Measurements from ENCODE around the gene SH3TC2. TPM values are rescaled to one million over a fixed set of nuclear protein-coding genes. Genes with fewer than 3 reads are reported as not detected.
"Not testable (repeated sequence)": the region's sequence is repeated elsewhere in the genome, so short reads cannot be mapped to it uniquely, and the experiment has no call there.

SH3TC2 gene
- total RNA-seq, 1 donor from 2014 or later: 0.69 TPM

DNA sequence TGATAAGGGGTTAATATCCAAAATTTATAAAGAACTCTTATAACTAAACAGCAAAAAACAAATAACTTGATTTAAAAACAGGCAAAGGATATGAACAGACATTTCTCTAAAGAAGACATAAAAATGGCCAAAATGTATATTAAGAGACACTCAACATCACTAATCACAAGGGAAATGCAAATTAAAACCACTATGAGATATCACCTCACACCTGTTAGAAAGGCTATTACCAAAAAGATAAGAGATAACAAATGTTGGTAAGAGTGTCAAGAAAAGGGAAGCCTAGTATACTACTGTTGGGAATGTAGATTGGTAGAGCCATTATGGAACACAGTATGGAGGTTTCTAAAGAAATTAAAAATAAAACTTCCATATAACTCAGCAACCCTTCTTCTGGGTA, 19.4 kb upstream of the SH3TC2 start:
- Histone ChIP-seq H4K20me1 (ENCODE audit: low read depth) (no peaks in the 10 kb centered on the region), H3K27ac (no peak overlapping the region), H3F3A (ENCODE audit: low read depth) (no peaks in the 10 kb centered on the region), H3K9ac (no peak overlapping the region), H3K4me2 (no peak overlapping the region), H3K79me2 (ENCODE audit: low read depth) (no peaks in the 10 kb centered on the region), H3K36me3 (no peaks in the 10 kb centered on the region), H3K4me1 (no peaks in the 10 kb centered on the region), H3K27me3 (no peaks in the 10 kb centered on the region), H3K4me3 (no peak overlapping the region), H3K9me3 (ENCODE audit: low read depth) (no peaks in the 10 kb centered on the region), H2AFZ (replicated peaks) (no peak overlapping the region)
- no peak for DNase-seq (ENCODE audit: low spot score)
- Mint-ChIP-seq H3K27me3 (ENCODE audit: insufficient read depth, low read depth) (peaks cover 2% of the 10 kb centered on the region), H3K9me3 (no peaks in the 10 kb centered on the region), H3K27ac (no peak overlapping the region), H3K4me3 (no peak overlapping the region), H3K4me1 (no peaks in the 10 kb centered on the region), H3K36me3 (no peaks in the 10 kb centered on the region)
- TF ChIP-seq, protein P1, sequence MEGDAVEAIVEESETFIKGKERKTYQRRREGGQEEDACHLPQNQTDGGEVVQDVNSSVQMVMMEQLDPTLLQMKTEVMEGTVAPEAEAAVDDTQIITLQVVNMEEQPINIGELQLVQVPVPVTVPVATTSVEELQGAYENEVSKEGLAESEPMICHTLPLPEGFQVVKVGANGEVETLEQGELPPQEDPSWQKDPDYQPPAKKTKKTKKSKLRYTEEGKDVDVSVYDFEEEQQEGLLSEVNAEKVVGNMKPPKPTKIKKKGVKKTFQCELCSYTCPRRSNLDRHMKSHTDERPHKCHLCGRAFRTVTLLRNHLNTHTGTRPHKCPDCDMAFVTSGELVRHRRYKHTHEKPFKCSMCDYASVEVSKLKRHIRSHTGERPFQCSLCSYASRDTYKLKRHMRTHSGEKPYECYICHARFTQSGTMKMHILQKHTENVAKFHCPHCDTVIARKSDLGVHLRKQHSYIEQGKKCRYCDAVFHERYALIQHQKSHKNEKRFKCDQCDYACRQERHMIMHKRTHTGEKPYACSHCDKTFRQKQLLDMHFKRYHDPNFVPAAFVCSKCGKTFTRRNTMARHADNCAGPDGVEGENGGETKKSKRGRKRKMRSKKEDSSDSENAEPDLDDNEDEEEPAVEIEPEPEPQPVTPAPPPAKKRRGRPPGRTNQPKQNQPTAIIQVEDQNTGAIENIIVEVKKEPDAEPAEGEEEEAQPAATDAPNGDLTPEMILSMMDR (IDR thresholded peaks at IDR 0.05): no peak

DNA sequence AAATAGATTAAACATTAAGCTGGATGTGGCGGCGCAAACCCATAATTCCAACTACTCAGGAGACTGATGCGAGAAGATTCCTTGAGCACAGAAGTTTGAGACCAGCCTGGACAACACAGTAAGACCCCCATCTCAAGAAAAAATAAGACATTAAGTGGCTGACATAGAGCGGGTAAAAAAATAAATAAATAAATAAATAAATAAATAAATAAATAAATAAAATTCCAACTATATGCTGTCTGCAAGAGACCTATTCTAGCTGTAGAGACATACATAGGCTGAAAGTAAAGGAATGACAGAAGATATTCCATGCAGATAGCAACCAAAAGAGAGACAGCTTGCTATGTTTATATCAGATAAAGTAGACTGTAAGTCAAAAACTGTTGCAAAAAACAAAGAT, 17.4 kb upstream of the SH3TC2 start:
- Histone ChIP-seq H3K79me2 (ENCODE audit: low read depth) (no peaks in the 10 kb centered on the region), H3K4me1 (no peaks in the 10 kb centered on the region), H4K20me1 (ENCODE audit: low read depth) (no peaks in the 10 kb centered on the region), H3F3A (ENCODE audit: low read depth) (no peaks in the 10 kb centered on the region), H3K9me3 (ENCODE audit: low read depth) (no peaks in the 10 kb centered on the region), H2AFZ (replicated peaks) (no peak overlapping the region), H3K36me3 (no peaks in the 10 kb centered on the region), H3K4me3 (no peak overlapping the region), H3K27ac (no peak overlapping the region), H3K27me3 (no peaks in the 10 kb centered on the region), H3K9ac (no peak overlapping the region), H3K4me2 (no peak overlapping the region)
- peaks cover 7% of the 10 kb centered on the region for H3K9me3 Mint-ChIP-seq
- H3K27ac Mint-ChIP-seq: no peak overlapping the region
- H3K36me3 Mint-ChIP-seq: no peaks in the 10 kb centered on the region
- DNase-seq (ENCODE audit: low spot score): no peak
- H3K27me3 Mint-ChIP-seq (ENCODE audit: insufficient read depth, low read depth): peaks cover 2% of the 10 kb centered on the region
- no peak overlapping the region for H3K4me3 Mint-ChIP-seq
- no peaks in the 10 kb centered on the region for H3K4me1 Mint-ChIP-seq
- TF ChIP-seq EZH2phosphoT487 (IDR thresholded peaks at IDR 0.05) (no peak), EZH2 (IDR thresholded peaks at IDR 0.05) (no peak)
- TF ChIP-seq, protein P1 (IDR thresholded peaks at IDR 0.05): no peak

DNA sequence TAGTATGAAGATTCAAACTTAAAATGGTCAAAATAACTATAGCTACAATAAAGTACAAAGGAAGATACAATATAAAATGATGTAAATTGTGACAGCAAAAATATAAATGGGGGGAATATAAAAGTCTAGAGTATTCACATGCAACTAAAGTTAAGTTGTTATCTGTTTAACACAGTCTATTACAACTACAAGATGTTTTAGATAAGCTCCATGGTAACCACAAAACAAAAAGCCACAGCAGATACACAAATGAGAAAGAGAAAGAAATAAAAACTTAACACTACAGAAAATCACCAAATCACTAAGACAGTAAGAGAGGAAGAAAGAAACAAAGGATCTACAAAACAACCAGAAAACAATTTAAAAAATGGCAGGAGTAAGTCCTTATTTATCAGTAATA, 17.0 kb upstream of the SH3TC2 start:
- no peaks in the 10 kb centered on the region for H3K4me1 ChIP-seq
- H3K9me3 ChIP-seq (ENCODE audit: low read depth): no peaks in the 10 kb centered on the region
- no peaks in the 10 kb centered on the region for H3F3A ChIP-seq (ENCODE audit: low read depth)
- no peak overlapping the region for H3K4me2 ChIP-seq
- H3K9me3 Mint-ChIP-seq: peaks cover 7% of the 10 kb centered on the region
- no peaks in the 10 kb centered on the region for H3K36me3 ChIP-seq
- no peaks in the 10 kb centered on the region for H3K36me3 Mint-ChIP-seq
- H3K27ac ChIP-seq: no peak overlapping the region
- no peaks in the 10 kb centered on the region for H3K4me1 Mint-ChIP-seq
- no peak overlapping the region for H3K4me3 Mint-ChIP-seq
- no peak overlapping the region for H3K9ac ChIP-seq
- no peak overlapping the region for H2AFZ ChIP-seq (replicated peaks)
- no peak overlapping the region for H3K27ac Mint-ChIP-seq
- no peak for DNase-seq (ENCODE audit: low spot score)
- peaks cover 2% of the 10 kb centered on the region for H3K27me3 Mint-ChIP-seq (ENCODE audit: insufficient read depth, low read depth)
- TF ChIP-seq, protein P1 (IDR thresholded peaks at IDR 0.05): no peak
- TF ChIP-seq EZH2phosphoT487 (IDR thresholded peaks at IDR 0.05) (no peak), EZH2 (IDR thresholded peaks at IDR 0.05) (no peak)
- H4K20me1 ChIP-seq (ENCODE audit: low read depth): no peaks in the 10 kb centered on the region
- H3K4me3 ChIP-seq: no peak overlapping the region
- H3K79me2 ChIP-seq (ENCODE audit: low read depth): no peaks in the 10 kb centered on the region
- no peaks in the 10 kb centered on the region for H3K27me3 ChIP-seq

DNA sequence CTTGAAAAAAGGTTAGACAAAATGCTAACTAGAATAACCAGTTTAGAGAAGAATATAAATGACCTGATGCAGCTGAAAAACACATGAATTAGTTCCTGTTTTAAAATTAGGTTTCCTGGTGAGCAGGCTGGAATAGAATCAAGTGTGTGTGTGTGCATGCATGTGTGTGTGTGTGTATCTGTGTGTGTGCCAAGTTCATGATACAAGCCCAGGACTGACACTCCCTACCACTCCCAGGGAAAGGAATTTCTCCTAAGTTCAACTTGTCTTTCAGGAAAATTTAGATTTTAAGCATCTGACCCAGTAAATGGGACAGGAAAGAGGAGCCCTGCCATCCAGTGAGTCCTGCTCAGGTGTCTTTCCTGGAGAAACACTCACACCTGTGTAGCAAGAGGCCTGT, 11.2 kb upstream of the SH3TC2 start:
- not testable (repeated sequence) for DNase-seq (ENCODE audit: low spot score); H3K4me3 Mint-ChIP-seq; H3K4me2 ChIP-seq; H4K20me1 ChIP-seq (ENCODE audit: low read depth); H3K9me3 ChIP-seq (ENCODE audit: low read depth); H3K79me2 ChIP-seq (ENCODE audit: low read depth); H3K4me3 ChIP-seq; H3K4me1 Mint-ChIP-seq; H3K27ac ChIP-seq; H3K27me3 ChIP-seq; H3F3A ChIP-seq (ENCODE audit: low read depth); H3K36me3 Mint-ChIP-seq; H2AFZ ChIP-seq (replicated peaks); H3K9me3 Mint-ChIP-seq; H3K36me3 ChIP-seq; H3K9ac ChIP-seq; H3K27ac Mint-ChIP-seq; H3K27me3 Mint-ChIP-seq (ENCODE audit: insufficient read depth, low read depth)
- H3K4me1 ChIP-seq: peaks cover 12% of the 10 kb centered on the region
